ENCODE measurements around the gene ESPL1. TPM values are rescaled to one million over a fixed set of nuclear protein-coding genes. Genes with fewer than 3 reads are reported as not detected.

The ESPL1 gene
- total and polyA plus RNA-seq, 2 of the 8 experiments (the other 6 are each of a cell fraction or from before 2014, with no cell fraction given) = 31.8 to 52.7 TPM

- TF ChIP-seq JUN (IDR thresholded peaks at IDR 0.05; ENCODE audit: low read depth, low read length) = no peak
These were observed 16.4 kb upstream of the ESPL1 start (continued) for GRCh38 chr12:53251477-53252348.
